Activated CD4-positive, alpha-beta T cell treated with anti-CD3 and anti-CD28 coated beads for 1 hour (primary cell): ENCODE data around the gene CASQ1.

Experiments
- DNase-seq: peaks from one replicate; pipeline ENCODE4 v3.0.0-alpha.2; 2020

CASQ1 gene

GRCh38 chr1:160189649-160190625, at the start of gene CASQ1:
TSS of gene CASQ1 (plus strand) at chr1:160190575. CDS start at chr1:160190752, 177 bp downstream.
- no peak for DNase-seq

- no peak for DNase-seq
Observed at GRCh38 chr1:160143695-160144094, 46.7 kb upstream of the CASQ1 start.

- DNase-seq = no peak
Observed at GRCh38 chr1:160144921-160145320, 45.5 kb upstream of the CASQ1 start.

GRCh38 chr1:160146107-160146506, 44.3 kb upstream of the CASQ1 start:
- no peak for DNase-seq

- DNase-seq = no peak
Observed at GRCh38 chr1:160148121-160148520, 42.3 kb upstream of the CASQ1 start.

GRCh38 chr1:160149233-160149632, 41.1 kb upstream of the CASQ1 start:
- no peak for DNase-seq

- no peak for DNase-seq
Observed at GRCh38 chr1:160149716-160150115, 40.7 kb upstream of the CASQ1 start.

- DNase-seq = no peak
Observed at GRCh38 chr1:160151303-160151702, 39.1 kb upstream of the CASQ1 start, which contains the start of gene ATP1A4. TSS of gene ATP1A4 (plus strand) at chr1:160151603. CDS start at chr1:160152041, 438 bp downstream.

- no peak for DNase-seq
Observed at GRCh38 chr1:160154790-160155189, 35.6 kb upstream of the CASQ1 start.

GRCh38 chr1:160156361-160156760, 34.0 kb upstream of the CASQ1 start:
- no peak for DNase-seq

GRCh38 chr1:160157174-160157573, 33.2 kb upstream of the CASQ1 start:
- no peak for DNase-seq

GRCh38 chr1:160158031-160158430, 32.3 kb upstream of the CASQ1 start:
- no peak for DNase-seq

GRCh38 chr1:160158534-160158933, 31.8 kb upstream of the CASQ1 start:
- DNase-seq = no peak

GRCh38 chr1:160159846-160160245, 30.5 kb upstream of the CASQ1 start:
- no peak for DNase-seq

GRCh38 chr1:160161965-160162705, 28.2 kb upstream of the CASQ1 start:
- DNase-seq = no peak

GRCh38 chr1:160162931-160163330, 27.4 kb upstream of the CASQ1 start:
- DNase-seq = no peak

- DNase-seq = no peak
Observed at GRCh38 chr1:160163615-160164014, 26.8 kb upstream of the CASQ1 start.

- no peak for DNase-seq
Observed at GRCh38 chr1:160164121-160164520, 26.3 kb upstream of the CASQ1 start.

- DNase-seq = no peak
Observed at GRCh38 chr1:160166166-160166868, 24.1 kb upstream of the CASQ1 start.

- no peak for DNase-seq
Observed at GRCh38 chr1:160167056-160167455, 23.3 kb upstream of the CASQ1 start.

GRCh38 chr1:160167580-160167979, 22.8 kb upstream of the CASQ1 start:
- DNase-seq = no peak

- DNase-seq = no peak
Observed at GRCh38 chr1:160168016-160168415, 22.4 kb upstream of the CASQ1 start.
